ENCODE data around the gene FAM114A2.
"Not testable (repeated sequence)": the region's sequence is repeated elsewhere in the genome, so short reads cannot be mapped to it uniquely, and the experiment has no call there.

Gene FAM114A2

DNA sequence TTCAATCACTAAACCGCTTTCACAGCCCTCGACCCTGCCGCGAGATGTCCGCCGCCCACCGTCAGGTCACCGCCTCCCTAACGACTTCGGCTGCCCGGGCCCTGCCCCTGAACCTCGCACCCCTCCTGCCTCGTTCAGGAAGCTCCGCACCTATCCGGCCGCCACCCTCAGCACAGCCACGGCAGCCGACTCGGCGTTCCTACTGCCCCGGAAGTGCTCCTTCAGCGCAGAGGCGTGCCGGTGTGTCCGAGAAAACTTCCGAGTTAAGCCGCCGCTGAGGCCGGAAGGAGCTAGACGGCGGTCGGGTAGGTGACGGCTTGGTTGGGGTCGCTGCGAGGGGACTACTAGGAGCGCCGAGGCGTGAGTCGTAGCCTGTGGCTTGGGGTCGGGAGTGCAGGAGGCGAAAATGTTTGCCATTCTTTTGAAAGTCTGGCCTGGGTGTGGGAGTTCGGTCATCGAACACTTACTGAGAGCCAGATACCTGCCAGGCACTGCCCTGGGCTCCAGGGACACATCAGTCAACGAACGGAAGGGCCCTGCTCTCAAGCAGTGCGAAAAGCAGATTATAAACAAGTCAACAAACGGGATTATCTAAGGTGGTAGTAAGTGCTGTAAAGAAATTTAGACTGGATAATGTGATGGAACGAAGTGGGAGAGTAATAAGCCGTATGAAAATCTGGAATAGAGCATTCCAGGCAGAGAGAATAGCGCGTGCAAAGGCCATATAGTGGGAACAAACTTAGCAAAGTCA is at the start of gene FAM114A2, which contains the start of gene MFAP3:
Gene FAM114A2, minus strand, starts transcription at position 204 of the 751 bp plus-strand sequence. CDS start 3,957 bp downstream, outside the sequence.
Gene MFAP3, plus strand, starts transcription at position 261 of the 751 bp plus-strand sequence. CDS start 10,756 bp downstream, outside the sequence.
- DNase-seq: peak; percentile 89 to 97

DNA sequence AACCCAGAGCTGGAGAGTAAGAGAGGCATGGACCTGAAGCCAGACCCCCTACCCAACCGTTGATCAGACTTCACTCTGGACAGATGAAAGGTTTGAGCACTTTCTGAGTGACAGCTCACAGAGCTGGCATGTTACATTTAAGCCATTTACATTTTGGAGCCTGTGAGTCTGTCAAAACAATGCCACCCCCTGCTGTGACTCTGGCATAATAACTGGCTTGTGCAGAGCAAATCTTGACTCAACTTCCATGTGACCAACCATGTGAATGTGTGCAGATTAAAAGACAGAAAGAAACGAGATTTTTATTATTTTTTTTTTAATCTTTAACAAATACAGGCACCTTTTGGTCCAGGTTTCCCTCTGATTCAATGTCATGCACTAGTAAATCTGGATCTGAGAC is 48.5 kb upstream of the FAM114A2 start:
- DNase-seq: no peak

DNA sequence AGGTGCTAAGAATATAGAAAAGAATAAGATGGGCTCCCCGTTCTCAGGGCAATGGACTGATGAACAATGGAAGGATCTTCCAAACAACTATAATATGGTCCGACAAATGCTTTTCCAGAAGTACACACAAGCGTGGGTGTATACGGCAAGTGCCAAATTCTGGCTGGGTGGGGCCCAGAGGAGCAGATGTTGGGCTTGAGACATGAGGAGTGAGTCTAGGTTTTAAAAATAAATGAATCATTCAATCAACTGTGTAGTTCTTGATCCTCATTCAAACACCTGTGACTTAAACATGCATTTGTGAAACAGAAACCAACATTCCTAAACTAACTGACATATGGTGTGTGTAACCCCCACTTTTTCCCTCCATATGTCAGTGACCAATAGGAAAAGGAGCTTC is 47.9 kb upstream of the FAM114A2 start:
- DNase-seq: no peak

DNA sequence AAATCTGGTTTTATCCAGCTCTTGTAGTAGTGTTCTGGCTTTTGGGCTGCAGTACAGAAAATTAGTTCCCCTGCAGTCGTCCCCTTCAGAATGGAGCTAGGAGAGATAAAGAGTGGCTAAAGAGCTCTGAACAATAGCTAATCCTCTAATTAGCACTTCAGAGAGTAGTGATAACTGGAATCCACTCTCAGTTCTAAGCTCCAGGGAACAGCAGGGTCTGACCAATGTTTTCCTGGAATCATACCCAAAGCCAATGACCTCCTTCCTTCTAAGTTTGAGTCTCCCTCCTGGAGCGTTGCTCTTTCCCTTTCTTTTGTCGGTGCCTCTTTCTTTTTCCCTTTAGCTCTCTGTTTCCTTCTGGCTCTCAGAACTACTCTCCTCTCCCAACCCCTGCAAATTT is 47.4 kb upstream of the FAM114A2 start:
- no peak for DNase-seq

DNA sequence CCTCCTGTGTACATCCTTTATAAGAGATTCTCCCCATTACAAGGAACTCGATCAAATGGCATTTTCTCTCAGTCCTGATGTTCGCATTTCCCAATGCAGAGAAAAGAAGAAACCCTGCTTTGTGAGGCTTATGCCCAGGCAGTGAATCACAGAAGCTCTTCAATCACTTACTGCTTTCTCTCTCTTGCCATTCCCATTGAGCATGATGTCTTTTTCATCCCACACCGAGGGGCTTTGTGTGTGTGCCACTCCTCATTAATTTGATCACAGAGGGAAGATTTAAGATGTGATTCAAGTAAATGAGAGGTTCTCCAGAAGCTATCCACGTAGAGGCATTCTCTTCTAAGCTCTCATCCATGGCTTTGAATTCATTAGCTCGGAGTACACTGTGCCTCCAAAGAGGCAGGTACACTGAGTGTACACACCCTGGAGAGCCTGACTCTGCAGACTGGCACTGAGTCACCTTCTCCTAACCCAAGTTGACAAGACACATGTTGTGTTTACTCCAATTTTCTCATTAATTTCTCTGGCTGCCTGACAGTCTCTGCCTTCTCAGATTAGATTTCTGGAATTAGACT is 45.4 kb upstream of the FAM114A2 start:
- no peak for DNase-seq

DNA sequence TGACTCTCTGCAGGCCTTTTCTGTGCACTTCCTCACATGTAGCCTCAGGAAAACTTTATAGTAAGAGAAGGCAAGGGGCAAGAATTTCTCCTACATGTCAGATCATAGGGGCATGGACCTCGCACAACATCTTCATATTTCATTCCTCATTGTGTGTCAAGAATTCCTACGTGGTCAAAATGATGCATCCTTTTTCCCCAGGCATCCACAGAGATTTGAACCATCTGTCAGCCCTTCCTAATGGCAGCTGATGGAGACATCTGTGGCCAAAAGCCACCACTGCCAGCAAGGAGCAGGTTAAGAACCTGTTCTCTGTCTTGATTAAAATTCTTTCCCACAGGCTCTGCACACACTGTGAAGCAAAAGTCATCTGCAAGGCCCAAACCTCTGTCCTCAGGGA is 42.5 kb upstream of the FAM114A2 start:
- DNase-seq: no peak

DNA sequence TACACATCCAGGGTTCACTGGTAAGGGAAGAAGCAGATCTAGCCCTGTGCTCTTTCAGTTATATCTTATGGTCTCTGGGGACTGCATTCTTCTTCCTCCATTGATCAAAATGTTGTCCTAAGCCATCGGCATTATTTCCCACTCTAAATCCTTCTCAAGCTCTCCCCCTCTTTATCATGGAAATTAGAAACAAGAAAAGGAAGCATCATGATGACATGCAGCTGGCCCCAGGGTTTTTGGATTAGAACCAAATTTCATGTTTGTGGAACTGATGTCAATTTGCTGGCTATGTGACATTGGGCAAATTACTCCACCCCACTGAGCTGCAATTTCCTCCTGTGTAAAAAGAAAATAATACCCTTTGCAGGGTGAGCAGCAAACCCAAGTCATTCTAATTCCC is 39.6 kb upstream of the FAM114A2 start:
- no peak for DNase-seq

DNA sequence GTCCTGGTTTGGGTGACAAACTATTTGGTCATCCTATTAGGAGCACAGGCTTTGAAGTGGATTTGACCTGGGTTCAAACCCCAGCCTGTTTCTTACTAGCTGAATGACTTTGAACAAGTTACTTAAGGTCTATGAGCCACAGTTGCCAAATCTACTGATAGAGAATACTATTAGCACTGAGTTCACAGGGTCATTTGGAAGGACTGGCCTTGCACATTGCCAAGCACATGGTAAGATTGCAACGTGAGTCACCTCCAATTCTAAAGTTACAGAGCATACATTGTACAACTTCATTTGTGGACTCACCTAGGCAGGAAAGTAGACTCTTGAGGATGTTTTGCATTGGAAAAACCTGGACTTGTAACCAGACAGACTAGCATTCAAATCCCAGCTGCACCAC is 39.0 kb upstream of the FAM114A2 start:
- DNase-seq: no peak

DNA sequence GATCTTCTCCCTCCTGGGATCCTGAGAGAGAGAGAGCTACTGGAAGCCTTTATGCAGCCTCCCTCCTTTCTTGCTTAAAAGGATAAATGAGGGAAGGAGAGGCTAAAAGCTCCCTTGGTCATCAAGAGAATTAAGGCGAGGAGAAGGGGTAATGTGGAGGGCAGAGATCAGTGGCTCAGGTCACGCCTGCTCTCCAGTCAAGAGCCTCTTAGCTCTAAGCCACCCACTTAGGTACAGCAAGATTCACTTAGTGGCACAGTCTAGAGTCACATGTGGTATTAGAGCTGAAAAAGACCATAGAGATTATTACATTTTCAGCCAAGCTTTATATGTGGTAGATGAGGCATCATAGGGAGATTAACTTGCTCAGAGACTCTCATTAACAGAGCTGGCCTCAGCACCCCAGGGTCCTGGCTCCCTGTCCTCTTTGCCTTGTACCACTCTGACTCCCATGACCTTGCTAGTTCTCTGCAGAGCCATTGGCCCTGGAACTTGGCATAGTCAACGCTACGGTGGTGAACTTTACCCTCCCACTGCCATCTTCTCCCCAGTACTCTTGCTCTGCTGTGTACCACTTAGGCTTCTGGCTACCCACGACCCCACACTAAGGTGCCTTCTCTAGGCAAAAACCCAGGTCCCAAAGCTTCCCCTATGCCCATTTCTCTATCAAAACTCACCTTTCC is 37.7 kb upstream of the FAM114A2 start:
- no peak for DNase-seq

DNA sequence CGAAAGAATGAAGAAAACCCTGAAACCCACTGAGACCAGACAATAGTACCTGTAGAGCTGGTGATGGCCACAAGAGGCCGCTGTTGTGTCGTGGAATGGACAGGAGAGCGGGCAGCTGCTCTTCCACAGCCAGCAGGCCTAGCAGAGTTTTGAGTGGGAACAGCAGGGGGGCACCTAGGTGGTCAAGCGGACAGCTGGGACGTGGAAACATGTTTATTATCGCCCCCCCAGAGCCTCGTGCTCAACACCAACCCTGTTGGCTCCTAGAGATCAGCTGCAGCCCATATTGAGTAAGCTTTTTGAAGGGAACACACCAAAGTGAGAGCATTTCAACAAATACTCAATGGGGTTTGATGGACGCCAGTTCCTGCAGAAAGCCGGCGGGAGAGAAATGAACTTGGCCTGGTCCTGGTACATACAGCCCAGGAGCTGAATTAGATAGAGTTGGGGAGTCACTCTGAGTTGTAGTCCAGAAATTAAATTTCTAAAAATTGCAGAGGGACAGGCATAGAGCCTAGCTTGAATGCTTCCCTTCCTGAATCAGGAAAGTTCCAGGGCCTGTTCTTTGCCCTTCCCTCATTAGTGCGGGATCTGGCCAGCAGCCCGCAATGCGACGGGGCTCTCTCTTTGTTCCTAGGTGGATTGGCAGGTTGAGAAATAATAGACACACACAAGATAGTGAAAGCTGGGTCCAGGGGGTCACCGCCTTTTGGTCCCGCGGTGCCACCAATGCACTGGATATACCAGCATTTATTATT is 33.9 kb upstream of the FAM114A2 start:
- DNase-seq: peak in 1 of 2 experiments; percentile 76

DNA sequence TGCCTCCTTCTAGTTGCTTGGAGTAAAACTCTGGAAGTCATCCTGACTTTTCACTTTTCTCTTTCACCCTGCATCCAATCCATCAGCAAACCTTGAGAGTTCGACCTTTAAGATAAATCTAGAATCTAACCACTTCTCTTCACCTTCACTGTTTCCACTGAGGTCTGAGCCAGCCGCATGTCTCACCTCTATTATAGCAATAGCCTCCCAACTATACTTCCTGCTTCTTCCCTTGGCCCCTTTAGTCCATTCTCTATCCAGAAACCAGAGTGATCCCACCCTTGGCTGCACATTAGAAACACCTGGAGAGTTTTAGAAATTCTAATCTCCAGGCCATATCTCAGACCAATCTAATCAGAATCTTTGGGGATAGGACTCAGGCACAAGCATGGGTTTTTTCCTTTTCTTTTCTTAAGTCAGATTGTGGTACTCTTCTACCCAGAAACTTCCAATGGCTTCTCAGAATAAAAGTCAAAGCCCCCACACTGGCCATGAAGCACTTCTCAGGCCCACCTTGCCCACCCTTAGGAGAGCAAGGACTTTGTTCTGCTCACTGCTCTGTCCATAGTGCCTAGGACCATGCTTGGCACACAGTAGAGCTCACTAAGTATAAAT is 33.2 kb upstream of the FAM114A2 start:
- DNase-seq: no peak

DNA sequence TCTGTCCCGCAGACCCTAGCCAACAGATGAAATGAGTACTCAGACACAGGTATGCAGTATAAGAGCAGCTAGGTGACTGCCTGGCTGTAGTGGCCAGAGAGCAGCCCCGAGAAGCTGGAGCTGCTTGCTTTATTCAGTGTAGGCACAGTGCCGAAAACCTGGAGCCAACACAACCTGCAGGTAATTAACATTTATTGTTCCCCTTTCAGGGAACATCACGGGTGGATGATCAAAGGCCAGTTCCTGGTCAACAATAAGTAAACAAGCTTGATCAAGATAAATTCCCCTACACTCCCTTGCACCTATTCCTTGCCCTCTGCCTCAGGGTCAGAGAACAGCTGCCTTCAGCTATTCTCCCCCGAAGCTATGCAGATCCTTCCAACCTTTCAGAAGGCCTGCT is 31.1 kb upstream of the FAM114A2 start:
- not testable (repeated sequence) for DNase-seq

DNA sequence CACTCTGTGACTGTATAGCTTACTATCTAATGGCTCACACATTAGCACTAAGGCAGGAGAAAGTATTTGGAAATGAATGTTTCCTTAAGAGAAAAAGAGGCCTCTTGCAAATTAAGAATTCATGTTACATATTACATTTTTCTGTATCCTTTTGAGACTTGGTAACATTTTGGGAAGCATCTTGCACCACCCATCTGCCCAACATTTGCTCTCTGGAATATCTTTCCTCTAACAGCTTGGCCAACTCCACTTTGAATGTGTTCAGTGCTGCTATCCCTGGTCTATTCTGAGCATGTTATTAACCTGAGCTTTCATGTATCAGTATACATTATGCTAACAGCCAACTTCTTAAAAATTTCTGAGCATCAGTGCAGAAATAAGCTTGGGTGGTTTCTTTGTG is 27.3 kb upstream of the FAM114A2 start:
- no peak for DNase-seq

DNA sequence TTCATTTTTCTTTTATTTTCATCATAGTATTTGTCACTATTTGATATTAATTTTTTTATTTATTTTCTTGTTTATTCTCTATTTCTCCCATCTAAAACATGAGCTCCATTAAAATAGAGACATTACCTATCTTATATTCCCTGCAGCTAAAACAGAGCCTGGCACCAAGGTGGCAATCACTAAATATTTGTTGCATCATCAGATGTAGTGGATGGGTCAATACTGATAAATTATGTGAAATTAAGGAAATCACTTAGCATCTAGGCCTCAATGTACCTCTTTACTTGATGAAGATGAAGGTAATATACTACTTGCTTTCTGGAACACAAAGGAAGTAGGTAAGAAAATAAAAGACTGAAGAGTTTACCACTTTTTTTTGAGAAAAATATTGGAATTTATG is 24.7 kb upstream of the FAM114A2 start:
- no peak for DNase-seq

DNA sequence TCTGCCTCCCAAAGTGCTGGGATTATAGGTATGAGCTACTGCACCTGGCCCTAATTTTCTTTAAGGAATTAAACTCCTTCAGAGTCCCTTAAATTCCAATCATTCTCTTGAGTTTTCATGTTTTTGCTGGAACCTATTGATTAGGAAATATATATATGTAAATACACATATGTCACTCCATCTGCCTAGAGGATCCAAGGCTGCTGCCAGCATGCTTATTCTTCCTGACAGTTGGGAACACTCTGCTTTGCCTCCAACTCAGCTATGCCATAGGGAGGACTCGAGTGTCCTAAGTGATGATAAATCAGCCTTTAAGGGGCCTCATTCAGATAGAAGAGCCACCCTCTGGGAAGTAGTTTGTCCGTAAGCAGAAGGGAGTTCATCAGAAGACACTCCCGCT is 21.9 kb upstream of the FAM114A2 start:
- DNase-seq: no peak

DNA sequence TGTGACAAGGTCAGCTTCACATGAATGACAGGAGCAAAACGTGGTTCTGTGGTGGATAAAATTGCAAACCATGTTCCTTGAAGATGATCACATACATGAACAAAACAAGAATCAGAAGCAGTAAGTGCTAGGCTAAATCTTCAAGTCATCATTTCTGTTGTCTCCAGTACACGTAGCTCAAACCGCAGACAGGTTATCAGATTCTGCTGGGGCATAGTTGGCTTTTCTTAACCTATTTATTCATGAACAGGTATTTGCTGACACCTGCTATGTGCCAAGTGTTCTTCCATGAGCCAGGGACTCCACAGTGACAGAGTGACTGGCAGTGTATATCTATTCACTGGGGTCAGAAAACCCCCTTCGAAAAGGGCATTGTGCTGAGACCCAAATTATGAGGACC is 20.9 kb upstream of the FAM114A2 start:
- no peak for DNase-seq

DNA sequence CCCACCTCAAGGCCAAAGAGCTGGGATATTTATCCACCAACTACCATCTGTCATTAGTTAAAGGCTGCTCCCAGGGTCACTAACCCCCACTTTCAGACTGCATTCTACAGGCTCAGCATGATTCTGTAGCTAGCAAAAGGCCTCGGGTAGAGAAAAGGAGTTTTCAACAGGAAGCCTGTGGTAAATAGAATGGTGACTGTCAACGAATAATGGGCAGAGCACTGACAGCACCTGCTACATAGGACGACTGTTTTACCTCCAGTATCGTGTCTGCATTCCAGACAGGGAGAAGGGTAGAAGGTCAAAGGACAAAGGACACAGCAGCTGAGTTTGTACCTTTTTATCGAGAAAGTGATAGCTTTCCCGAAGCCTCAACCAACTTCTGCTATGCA is 20.3 kb upstream of the FAM114A2 start:
- DNase-seq: no peak

DNA sequence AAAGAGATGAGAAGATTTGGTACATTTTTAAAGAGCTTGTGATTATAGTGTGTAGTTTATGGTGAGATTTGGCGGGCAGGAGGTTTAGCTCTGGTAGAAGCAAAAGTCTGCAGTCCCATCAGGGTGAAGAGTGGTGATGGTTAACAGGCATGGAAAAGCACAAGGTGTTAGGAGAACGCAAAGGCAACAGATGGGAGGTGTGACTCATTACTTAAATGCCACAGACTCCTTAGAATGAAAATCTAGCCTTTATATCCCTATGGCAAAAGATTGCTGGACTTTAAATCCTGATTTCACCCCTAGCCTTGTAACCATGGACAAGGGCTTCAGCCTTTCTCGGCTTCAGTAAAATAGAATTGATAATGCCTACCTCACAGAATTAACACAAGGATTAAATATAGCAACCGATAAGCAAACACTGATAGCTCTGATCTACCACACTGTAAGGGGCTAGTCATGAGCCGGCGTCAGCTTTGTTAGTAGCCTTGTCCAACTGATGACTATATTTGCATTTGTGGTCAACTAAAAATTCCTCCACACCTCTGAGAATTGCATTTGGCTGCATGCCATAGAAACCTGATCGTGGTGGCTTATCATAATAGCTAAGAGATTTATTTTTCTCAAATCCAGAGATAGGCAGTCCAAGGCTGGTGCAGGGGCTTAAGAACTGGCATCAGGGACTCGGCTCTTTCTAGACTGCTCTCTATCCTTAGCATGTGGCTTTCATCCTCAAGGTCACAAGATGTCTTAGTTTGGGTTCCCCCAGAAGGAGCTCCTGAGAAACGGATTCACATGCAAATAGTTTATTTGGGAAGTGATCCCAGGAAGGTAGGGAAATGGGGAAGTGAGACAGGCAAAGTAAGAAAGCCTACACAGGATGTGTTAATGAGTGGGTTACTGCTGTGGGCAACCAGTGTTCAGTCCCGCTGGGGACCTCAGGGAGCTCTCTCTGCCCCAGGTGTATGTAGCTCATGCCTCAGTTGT is 19.6 kb upstream of the FAM114A2 start:
- DNase-seq: peak; percentile 67 to 88

DNA sequence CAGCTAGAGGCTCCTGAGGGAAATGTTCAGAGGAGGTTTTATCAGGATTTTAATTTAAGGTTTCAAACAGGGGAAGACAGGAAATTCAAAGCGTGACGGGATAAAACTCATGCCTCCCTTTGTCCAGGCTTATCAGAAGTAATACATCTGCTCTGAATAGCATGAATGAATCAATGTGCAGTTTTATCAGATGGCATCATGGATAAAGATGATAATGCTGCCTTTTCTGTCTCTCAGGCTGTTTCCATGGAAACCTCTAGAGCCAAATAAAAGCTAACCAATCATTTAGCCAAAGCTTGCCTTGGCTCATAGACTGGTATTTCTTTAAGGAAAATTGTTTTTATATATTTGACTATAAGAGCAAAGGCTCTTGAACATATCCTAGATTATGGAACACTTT is 16.5 kb upstream of the FAM114A2 start:
- no peak for DNase-seq

DNA sequence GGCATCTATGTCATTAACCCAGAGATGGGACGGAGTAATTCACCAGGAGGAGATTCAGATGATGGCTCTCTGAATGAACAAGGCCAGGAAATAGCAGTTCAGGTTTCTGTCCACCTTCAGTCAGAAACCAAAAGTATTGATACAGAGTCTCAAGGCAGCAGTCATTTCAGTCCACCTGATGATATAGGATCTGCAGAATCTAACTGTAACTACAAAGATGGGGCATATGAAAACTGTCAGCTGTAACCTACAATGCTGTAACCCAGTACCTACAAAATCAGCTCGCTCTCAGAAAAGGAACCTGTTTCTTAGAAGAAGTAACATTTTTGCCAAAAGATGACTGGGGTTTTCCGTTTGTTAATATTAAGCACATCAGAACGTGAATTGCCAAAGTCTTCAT is 14.8 kb upstream of the FAM114A2 start:
- no peak for DNase-seq

DNA sequence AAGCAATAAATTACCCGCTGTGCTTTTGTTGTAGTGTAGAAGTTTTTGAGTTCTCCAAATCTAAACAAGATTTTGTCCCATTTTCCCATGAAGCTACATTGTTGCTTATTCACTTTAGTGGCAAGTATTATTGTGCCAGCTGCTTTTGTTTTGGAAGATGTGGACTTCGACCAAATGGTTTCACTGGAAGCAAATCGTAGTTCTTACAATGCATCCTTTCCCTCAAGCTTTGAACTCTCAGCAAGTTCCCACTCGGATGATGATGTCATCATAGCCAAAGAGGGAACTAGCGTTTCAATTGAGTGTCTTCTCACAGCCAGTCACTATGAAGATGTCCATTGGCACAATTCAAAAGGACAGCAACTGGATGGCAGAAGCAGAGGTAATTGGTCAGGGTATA is 10.9 kb upstream of the FAM114A2 start:
- DNase-seq: no peak

DNA sequence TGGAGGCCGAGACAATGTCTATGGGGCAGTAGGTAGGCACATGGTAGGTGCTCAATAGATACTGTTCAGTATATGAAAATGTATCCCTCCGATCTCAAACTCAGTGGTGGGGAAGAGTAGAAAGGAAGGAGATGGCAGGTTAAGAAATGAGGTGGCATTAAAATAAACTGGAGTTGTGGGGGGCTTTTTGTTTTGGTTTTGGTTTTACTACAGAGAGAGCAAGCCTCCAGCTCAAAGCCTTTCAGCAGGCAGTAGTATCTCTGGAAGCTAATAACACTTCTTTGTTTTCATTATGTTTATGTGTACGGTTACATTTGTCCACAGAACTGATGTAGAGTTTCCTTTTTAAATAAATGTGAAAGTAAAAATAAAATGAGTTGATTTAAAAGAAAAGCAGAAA is 8.6 kb upstream of the FAM114A2 start:
- no peak for DNase-seq

Measured in NCI-H526 (cell line).